H9 (cell line): Measurements from ENCODE around the gene WDR82. TPM values are rescaled to one million over a fixed set of nuclear protein-coding genes. Genes with fewer than 3 reads are reported as not detected.

Experiments
- DNase-seq: peaks from one replicate; pipeline ENCODE4 v3.0.0-alpha.2; 2017
- H2AFZ ChIP-seq: one replicate; pipeline ENCODE4 v1.6.1; 2013; ENCODE audit warnings: mild to moderate bottlenecking, low read length, control low read depth, moderate library complexity
- H2AK5ac ChIP-seq: 2 replicates; pipeline ENCODE4 v1.6.1; 2013; ENCODE audit warnings: low read length, control low read depth, mixed read lengths; ENCODE audit not compliant: insufficient read length
- H2BK120ac ChIP-seq: one replicate; pipeline ENCODE4 v1.6.1; 2013; ENCODE audit warnings: low read depth, mild to moderate bottlenecking, low read length, control low read depth, inconsistent platforms; ENCODE audit not compliant: poor library complexity, severe bottlenecking
- H2BK12ac ChIP-seq: 2 replicates; pipeline ENCODE4 v1.6.1; 2013; ENCODE audit warnings: low read length, control low read depth, mixed read lengths, low read depth; ENCODE audit not compliant: insufficient read length
- H2BK15ac ChIP-seq: 2 replicates; pipeline ENCODE4 v1.6.1; 2013; ENCODE audit warnings: low read depth, low read length, control low read depth
- H2BK20ac ChIP-seq: one replicate; pipeline ENCODE4 v1.6.1; 2013; ENCODE audit warnings: low read depth, mild to moderate bottlenecking, low read length, control low read depth, inconsistent platforms; ENCODE audit not compliant: poor library complexity, severe bottlenecking
- H2BK5ac ChIP-seq: 2 replicates; pipeline ENCODE4 v1.6.1; 2013; ENCODE audit warnings: low read length, control low read depth, mixed read lengths; ENCODE audit not compliant: insufficient read length
- H3K14ac ChIP-seq: 2 replicates; pipeline ENCODE4 v1.6.1; 2013; ENCODE audit warnings: low read length, control low read depth; ENCODE audit not compliant: insufficient read depth
- H3K18ac ChIP-seq: 2 replicates; pipeline ENCODE4 v1.6.1; 2013; ENCODE audit warnings: low read depth, mild to moderate bottlenecking, mixed read lengths, low read length, control low read depth; ENCODE audit not compliant: insufficient read length
- H3K23ac ChIP-seq: 2 replicates; pipeline ENCODE4 v1.6.1; 2013; ENCODE audit warnings: low read length, control low read depth, mixed read lengths, low read depth; ENCODE audit not compliant: insufficient read length
- H3K23me2 ChIP-seq: 2 replicates; pipeline ENCODE4 v1.6.1; 2013; ENCODE audit warnings: low read depth, mild to moderate bottlenecking, mixed read lengths, low read length, control low read depth; ENCODE audit not compliant: insufficient read length, poor library complexity, severe bottlenecking
- H3K27ac ChIP-seq: 2 replicates; pipeline ENCODE4 v1.5.1; 2013; ENCODE audit warnings: low read length, control low read depth, mixed read lengths, low read depth; ENCODE audit not compliant: insufficient read length
- H3K27me3 ChIP-seq: 2 replicates; pipeline ENCODE4 v1.6.1; 2013; ENCODE audit warnings: low read length, control low read depth, inconsistent platforms; ENCODE audit not compliant: insufficient read depth
- H3K4ac ChIP-seq: 2 replicates; pipeline ENCODE4 v1.6.1; 2013; ENCODE audit warnings: low read depth, mild to moderate bottlenecking, control low read depth, inconsistent platforms, low read length, moderate library complexity
- H3K4me1 ChIP-seq: 2 replicates; pipeline ENCODE4 v1.6.1; 2013; ENCODE audit warnings: low read length, control low read depth, inconsistent platforms; ENCODE audit not compliant: insufficient read depth
- H3K4me2 ChIP-seq: 2 replicates; pipeline ENCODE4 v1.6.1; 2013; ENCODE audit warnings: low read length, control low read depth, mixed read lengths; ENCODE audit not compliant: insufficient read length, insufficient read depth
- H3K56ac ChIP-seq: 2 replicates; pipeline ENCODE4 v1.6.1; 2013; ENCODE audit warnings: low read depth, mild to moderate bottlenecking, mixed read lengths, low read length, control low read depth; ENCODE audit not compliant: insufficient read length
- H3K79me1 ChIP-seq: 2 replicates; pipeline ENCODE4 v1.6.1; 2013; ENCODE audit warnings: low read depth, mild to moderate bottlenecking, moderate library complexity, low read length, control low read depth, inconsistent platforms; ENCODE audit not compliant: insufficient read depth, poor library complexity, severe bottlenecking
- H3K79me2 ChIP-seq: 2 replicates; pipeline ENCODE4 v1.6.1; 2013; ENCODE audit warnings: low read length, control low read depth, inconsistent platforms; ENCODE audit not compliant: insufficient read depth
- H3K9ac ChIP-seq: 2 replicates; pipeline ENCODE4 v1.6.1; 2013; ENCODE audit warnings: low read length, control low read depth, mixed read lengths; ENCODE audit not compliant: insufficient read length; ENCODE audit errors: extremely low read depth
- H3K9me3 ChIP-seq: one replicate; pipeline ENCODE4 v1.6.1; 2013; ENCODE audit warnings: low read depth, low read length, inconsistent platforms; ENCODE audit not compliant: control insufficient read depth
- H3T11ph ChIP-seq: one replicate; pipeline ENCODE4 v1.6.1; 2013; ENCODE audit warnings: mild to moderate bottlenecking, low read length, control low read depth, inconsistent platforms
- H4K20me1 ChIP-seq: one replicate; pipeline ENCODE4 v1.6.1; 2013; ENCODE audit not compliant: control insufficient read depth, insufficient read length, insufficient read depth
- H4K5ac ChIP-seq: 2 replicates; pipeline ENCODE4 v1.6.1; 2013; ENCODE audit warnings: low read depth, mild to moderate bottlenecking, mixed read lengths, low read length, control low read depth; ENCODE audit not compliant: insufficient read length
- H4K8ac ChIP-seq: replicated peaks from 2 replicates; pipeline ENCODE4 v1.6.1; 2013; ENCODE audit warnings: low read length, control low read depth, mixed read lengths, low read depth; ENCODE audit not compliant: insufficient read length
- H4K91ac ChIP-seq: 2 replicates; pipeline ENCODE4 v1.6.1; 2013; ENCODE audit warnings: low read depth, mild to moderate bottlenecking, moderate library complexity, mixed read lengths, low read length, control low read depth; ENCODE audit not compliant: insufficient read length
- H3K27ac Mint-ChIP-seq, 3 experiments: 2 replicates in 2 of 3; 3 replicates in 1 of 3; pipeline ENCODE4 v1.8.0; 2020 to 2021; ENCODE audit warnings: mixed read lengths in 3 of 3, mild to moderate bottlenecking in 1 of 3, moderate library complexity in 1 of 3
- H3K27me3 Mint-ChIP-seq: 2 replicates; pipeline ENCODE4 v1.8.0; 2021; ENCODE audit warnings: low read depth, mild to moderate bottlenecking, moderate library complexity, mixed read lengths
- H3K36me3 Mint-ChIP-seq, 3 experiments: 2 replicates in 2 of 3; 3 replicates in 1 of 3; pipeline ENCODE4 v1.8.0; 2020 to 2021; ENCODE audit warnings: low read depth in 3 of 3, mixed read lengths in 3 of 3; ENCODE audit not compliant: insufficient read depth in 1 of 3
- H3K4me1 Mint-ChIP-seq, 2 experiments: 2 replicates each; pipeline ENCODE4 v1.8.0; 2020; ENCODE audit warnings: mixed read lengths in 2 of 2
- H3K4me3 Mint-ChIP-seq, 2 experiments: 2 replicates in 1 of 2; 3 replicates in 1 of 2; pipeline ENCODE4 v1.8.0; 2020 to 2021; ENCODE audit warnings: mild to moderate bottlenecking in 2 of 2, mixed read lengths in 2 of 2, moderate library complexity in 1 of 2
- H3K9me3 Mint-ChIP-seq, 2 experiments: 2 replicates in 1 of 2; 3 replicates in 1 of 2; pipeline ENCODE4 v1.8.0; 2020; ENCODE audit warnings: mild to moderate bottlenecking in 2 of 2, mixed read lengths in 2 of 2, moderate library complexity in 1 of 2
- CTCF ChIP-seq: fragments of 200-600 bp; sonication (generic); conservative IDR thresholded peaks from 3 replicates; pipeline ENCODE4 v1.8.0; 2021; ENCODE audit warnings: antibody characterized with exemption, mild to moderate bottlenecking
- WGBS: extraction: QIAGEN DNeasy Blood & Tissue Kit; methylation state at CpG from one replicate; pipeline ENCODE4 v1.1.7; 2013; ENCODE audit warnings: missing lambda C conversion rate, low lambda C conversion rate, mixed read lengths; ENCODE audit not compliant: insufficient read length; ENCODE audit errors: extremely low coverage; 5-methylcytosine and 5-hydroxymethylcytosine counted together
- total RNA-seq: library from RNA; stranded (reverse); gene quantifications from 2 replicates; pipeline ENCODE4 v1.2.1, GENCODE V29; 2021

Gene WDR82
- total RNA-seq, 1 experiment from 2014 or later = 83.1 TPM

GRCh38 chr3:52306978-52307377 lies 28.5 kb upstream of the WDR82 start:
- H3K18ac ChIP-seq = no peak overlapping the region
- Mint-ChIP-seq H3K4me1 (peaks cover 2 to 9% of the 10 kb centered on the region in 2 experiments; a peak in 3 of 4 replicates), H3K4me3 (no peak overlapping the region), H3K36me3 (no peaks in the 10 kb centered on the region; a peak in 1 of 7 replicates), H3K27ac (no peak overlapping the region), H3K27me3 (peaks cover 36% of the 10 kb centered on the region), H3K9me3 (no peaks in the 10 kb centered on the region)
- H2BK20ac ChIP-seq = no peak overlapping the region
- DNase-seq = no peak
- WGBS = no CpG with 5 or more reads among the region's 4 CpGs
- H2AFZ ChIP-seq = no peak overlapping the region
- H3T11ph ChIP-seq = no peak overlapping the region
- H3K56ac ChIP-seq = no peak overlapping the region
- no peaks in the 10 kb centered on the region for H3K23me2 ChIP-seq
- H3K79me2 ChIP-seq = no peaks in the 10 kb centered on the region
- H3K4me1 ChIP-seq = no peaks in the 10 kb centered on the region
- H2BK15ac ChIP-seq = no peak overlapping the region
- H3K27ac ChIP-seq = no peak overlapping the region
- H4K20me1 ChIP-seq = no peaks in the 10 kb centered on the region
- no peaks in the 10 kb centered on the region for H3K9me3 ChIP-seq
- H2AK5ac ChIP-seq = no peak overlapping the region
- no peak overlapping the region for H3K23ac ChIP-seq
- H3K4ac ChIP-seq = no peak overlapping the region
- H4K8ac ChIP-seq = no peak overlapping the region
- no peak overlapping the region for H2BK5ac ChIP-seq
- no peaks in the 10 kb centered on the region for H3K79me1 ChIP-seq
- H2BK120ac ChIP-seq = no peak overlapping the region
- H4K91ac ChIP-seq = no peak overlapping the region
- H2BK12ac ChIP-seq = no peak overlapping the region
- no peak overlapping the region for H4K5ac ChIP-seq
- H3K4me2 ChIP-seq = no peak overlapping the region
- no peak overlapping the region; the same call in 1 of the 2 replicates for H3K14ac ChIP-seq
- no peak for TF ChIP-seq CTCF
- H3K9ac ChIP-seq = no peak overlapping the region
- H3K27me3 ChIP-seq = no peaks in the 10 kb centered on the region; the same call in 1 of the 2 replicates
